ENCODE results near the gene MICU2.
"Not testable (repeated sequence)": the region's sequence is repeated elsewhere in the genome, so short reads cannot be mapped to it uniquely, and the experiment has no call there.

- not testable (repeated sequence) for TF ChIP-seq CTCF (IDR thresholded peaks at IDR 0.05; ENCODE audit: poor library complexity, severe bottlenecking); POLR2AphosphoS5 (IDR thresholded peaks at IDR 0.05); SMC3 (conservative IDR thresholded peaks at IDR 0.05; ENCODE audit: poor library complexity)
These were observed 13.1 kb downstream of the MICU2 start for GRCh38 chr13:21590665-21591456.

All from neural cell (in vitro differentiated cells).